Fibroblast of skin of left biceps (primary cell): Measurements from ENCODE around the gene CDK6.

ENCODE experiments used
- DNase-seq, 2 experiments: peaks; one replicate each; pipeline ENCODE4 v3.0.0-alpha.2; 2013; ENCODE audit warnings: low read depth in 2 of 2

CDK6 gene

DNA sequence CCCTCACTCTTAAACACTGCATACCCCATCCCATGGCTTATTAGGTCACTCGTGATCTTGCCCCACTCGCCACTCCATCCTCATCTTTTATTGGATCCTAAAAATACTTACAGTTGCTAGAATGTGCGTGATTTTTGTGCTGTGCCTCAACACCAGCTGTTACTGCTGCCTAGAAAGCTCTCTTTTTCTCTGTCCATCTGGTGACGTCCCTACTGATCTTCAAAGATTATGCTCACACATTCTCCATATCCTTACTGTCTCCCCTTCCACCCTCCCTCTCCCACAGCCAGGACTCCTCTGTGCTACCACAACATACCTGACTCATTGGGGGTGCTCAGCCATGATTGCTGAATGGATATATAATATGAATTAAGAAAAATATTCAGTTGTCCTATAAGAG, 42.0 kb downstream of the CDK6 start:
- no peak for DNase-seq

- no peak for DNase-seq
These were observed 42.6 kb downstream of the CDK6 start for GRCh38 chr7:92793656-92794205.

GRCh38 chr7:92790992-92791391, 45.4 kb downstream of the CDK6 start:
- DNase-seq: no peak

GRCh38 chr7:92788559-92789183, 47.7 kb downstream of the CDK6 start:
- DNase-seq: no peak

DNA sequence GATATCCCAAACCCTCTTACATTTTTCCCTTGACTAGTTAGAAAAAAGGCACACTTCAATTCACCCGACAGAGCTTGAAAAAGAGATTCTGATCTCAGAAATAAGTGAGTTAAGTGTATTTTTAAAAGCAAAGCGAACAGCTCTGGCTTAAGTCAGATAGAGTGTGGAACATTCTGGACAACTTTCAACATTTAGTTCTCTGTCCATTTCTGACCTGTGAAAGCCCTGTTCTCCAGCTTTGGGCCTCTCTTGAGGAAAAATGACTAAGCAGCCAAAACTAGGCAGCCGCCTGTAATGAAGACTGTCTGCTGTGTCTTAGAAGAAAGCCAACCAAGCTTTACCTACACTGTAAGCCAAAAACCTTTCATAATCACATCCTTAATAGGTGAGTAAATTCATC, 50.5 kb downstream of the CDK6 start:
- DNase-seq: no peak

DNA sequence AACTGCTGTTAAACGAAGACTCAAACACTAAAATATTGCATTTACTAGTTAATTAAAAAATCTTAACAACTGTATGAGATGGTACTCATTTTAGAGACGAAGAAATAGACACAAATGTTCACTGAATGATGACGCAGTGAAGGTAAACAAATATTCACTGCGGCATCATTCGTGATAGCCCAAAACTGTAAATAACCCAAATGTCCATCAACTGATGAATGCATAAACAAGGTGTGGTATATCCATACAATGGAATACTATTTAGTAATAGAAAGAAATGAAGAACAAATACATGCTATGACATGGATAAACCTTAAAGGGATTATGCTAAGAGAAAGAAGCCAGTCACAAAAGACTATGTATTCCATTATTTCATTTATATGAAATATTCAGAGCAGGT, 51.4 kb downstream of the CDK6 start:
- no peak for DNase-seq

- DNase-seq: no peak
These were observed 52.8 kb downstream of the CDK6 start for GRCh38 chr7:92783260-92784201.

- no peak for DNase-seq
These were observed 53.5 kb downstream of the CDK6 start for GRCh38 chr7:92782855-92783254.

- DNase-seq: no peak
These were observed 54.1 kb downstream of the CDK6 start for GRCh38 chr7:92782236-92782635.

DNA sequence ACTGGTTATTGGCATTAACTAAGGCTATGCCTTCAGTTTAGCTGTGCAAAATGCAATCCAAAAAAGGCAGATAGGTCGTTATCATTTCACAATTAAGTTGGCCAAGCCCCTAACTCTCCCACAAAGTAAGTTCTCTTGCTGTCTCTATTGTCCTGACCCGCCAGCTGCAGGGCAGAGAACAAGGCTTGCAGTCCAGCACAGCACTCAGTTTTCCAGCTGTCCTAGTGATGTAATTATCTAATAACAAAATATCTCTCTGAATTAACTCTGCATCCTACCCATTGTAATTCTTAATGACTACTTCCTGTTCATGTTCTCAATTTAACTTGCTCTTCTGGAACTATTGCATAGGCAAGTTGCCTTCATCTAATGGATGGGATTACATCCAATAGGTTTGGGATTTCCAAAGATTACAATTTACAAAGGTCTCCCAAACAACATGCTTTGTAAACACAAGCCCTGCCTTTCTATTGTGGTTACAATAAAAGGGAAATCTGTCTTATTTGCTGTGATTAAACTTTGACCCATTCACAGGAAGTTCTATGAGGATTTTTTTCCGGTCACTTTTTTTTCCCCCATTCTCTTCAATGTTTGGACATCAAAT, 55.2 kb downstream of the CDK6 start:
- DNase-seq: no peak

GRCh38 chr7:92778972-92779371, 57.4 kb downstream of the CDK6 start:
- DNase-seq: no peak

DNA sequence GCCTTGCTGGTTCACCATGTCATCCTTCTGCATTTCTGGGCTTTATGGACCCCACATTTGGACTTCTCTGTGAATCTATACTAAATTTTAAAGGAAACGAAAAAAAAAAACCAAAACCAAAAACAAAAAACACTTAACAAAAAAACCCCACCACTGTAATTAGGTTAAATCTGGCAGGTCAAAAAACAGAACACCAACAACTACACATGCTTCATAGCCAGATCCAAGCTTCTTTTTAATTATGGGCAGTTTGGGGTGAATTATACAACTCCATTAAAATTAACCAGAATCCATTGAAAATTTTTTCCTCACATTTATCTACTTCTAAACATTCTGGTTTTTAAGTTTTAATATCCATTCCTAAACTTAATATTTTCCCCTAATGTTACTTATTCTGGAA, 58.4 kb downstream of the CDK6 start:
- DNase-seq: no peak

GRCh38 chr7:92773808-92774207, 62.6 kb downstream of the CDK6 start:
- DNase-seq: no peak

- no peak for DNase-seq
These were observed 66.5 kb downstream of the CDK6 start for GRCh38 chr7:92769844-92770243.

DNA sequence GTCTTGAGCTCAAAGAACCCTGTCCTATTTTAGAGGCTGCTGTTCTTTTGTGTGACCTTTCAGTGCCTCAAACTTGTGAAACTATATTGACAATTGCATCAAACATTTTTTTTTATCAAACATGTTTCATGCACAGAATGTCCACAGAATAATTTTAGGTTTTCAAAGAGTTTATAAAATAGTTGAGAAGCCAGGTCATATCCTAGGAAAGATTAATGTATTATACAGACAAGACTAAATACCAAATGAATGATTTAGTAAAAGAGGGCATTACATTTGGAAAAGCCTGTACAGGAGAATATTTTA, 67.0 kb downstream of the CDK6 start:
- DNase-seq: no peak

DNA sequence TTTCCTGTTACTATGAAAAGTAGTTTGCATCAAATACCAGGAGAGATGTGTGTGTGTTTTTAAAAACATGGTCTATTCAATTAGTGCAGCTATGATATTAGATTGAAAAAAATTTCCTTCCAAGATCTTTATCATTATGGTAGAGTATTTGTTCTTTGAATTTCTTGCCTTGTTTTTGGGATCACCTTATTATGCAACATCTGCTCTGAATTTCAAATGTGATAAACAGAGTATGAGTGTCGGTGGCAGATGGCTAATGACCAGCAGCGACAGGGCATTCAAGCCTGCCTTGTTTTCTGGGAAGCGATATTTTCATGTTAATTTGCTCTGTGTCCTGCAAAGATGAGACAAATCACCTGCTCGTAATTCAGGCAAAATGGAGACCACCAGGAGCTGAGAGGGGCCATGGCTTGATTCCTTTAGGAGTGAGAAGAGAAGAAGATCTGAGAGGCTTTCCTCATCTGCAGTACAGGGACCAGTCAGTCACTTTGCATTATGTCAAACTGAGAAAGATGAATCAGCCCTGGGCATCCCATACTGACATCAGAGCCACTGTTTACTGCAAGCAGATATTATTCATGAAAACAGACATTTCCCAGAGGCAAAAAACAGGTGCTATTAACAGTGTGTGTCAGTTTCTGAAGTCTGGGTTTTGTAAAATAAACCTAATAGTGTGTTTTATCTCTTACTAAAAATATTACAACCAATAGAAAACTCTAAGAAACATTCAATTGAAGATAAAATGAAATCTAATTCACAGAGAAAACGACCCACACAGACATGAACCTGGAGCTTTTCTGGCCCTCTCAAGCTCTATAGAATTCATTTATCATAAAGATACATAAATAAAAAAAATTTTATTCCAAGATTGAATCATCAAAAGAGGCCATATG, 67.6 kb downstream of the CDK6 start:
- DNase-seq: no peak

GRCh38 chr7:92767437-92767836, 68.9 kb downstream of the CDK6 start:
- DNase-seq: no peak

DNA sequence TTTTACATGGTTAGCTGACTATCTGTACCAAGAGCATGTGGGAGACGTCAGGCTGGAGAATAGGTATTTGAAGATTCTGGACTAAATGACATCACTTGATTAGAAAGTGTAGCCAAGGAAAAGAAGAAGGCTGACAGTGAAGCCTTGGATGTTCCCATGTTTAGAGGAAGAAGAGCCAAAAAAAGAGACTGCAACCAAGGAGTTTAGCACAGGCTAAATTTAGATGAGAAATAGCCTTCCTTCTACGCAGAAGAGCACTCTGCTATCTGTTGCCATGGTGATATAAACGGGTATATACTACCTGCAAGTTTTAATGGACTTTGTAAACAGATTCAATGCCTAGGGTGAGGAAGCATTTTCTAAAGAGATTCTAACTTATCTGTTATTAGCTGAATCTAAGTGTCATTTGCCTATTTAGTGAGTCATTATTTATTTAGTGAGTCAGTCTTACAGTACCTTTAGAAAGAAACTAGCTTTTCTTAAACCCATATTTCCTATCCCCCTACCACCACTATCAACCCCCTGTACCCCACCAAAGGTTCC, 69.8 kb downstream of the CDK6 start:
- no peak for DNase-seq

DNA sequence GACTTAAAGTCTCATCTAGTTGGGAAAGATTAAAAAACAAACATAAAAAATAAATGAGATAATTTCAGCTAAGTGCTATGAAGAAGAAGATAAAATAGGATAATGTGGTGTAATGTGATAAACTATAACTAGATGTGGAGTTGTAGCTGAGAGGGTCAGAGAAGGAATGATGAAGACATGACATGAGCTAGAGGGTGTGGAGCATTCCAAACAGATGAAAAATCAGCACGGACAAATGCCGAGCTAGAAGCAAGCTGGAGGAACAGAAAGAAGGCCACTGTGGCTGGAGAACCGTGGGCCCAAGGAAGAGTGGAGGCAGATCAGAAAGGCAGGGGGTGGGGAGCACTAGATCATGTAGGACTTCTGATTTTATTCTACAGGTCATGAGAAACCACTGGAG, 70.6 kb downstream of the CDK6 start:
- DNase-seq: no peak

DNA sequence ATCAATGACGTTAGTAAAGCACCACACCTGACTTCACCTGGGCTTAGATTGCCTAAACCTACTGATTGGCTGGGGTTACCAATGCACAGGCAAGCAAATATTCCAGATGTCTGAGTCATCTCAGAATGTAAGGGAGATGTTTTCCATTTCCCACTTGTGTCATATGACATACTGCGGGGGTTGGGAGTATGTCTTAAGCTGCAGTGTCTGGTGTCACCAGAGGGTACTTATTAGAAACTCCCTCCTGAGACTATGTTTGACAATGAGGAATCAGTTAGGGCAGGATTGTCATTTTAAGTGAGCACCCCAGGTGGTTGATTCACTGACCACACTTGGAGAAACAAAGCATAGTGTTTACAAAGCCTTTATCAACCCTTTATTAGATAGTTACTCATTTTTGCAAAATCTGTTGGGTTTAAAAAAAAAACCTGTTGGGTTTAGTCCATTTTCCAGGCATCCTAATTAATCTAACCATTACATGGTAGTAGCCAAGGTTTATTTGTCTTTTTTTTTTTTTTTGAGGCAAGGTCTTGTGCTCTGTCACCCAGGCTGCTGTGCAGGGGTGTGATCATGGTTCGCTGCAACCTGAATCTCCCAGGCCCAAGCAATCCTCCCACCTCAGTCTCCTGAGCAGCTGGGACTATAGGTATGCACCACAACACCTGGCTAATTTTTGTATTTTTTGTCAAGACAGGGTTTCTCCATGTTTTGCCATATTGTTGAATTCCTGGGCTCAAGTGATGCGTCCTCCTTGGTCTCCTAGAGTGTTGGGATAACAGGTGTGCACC, 72.5 kb downstream of the CDK6 start:
- no peak for DNase-seq

GRCh38 chr7:92762851-92763250, 73.5 kb downstream of the CDK6 start:
- no peak for DNase-seq
